Urinary bladder (tissue), 4 donors: ENCODE results near the gene UGP2. TPM values are rescaled to one million over a fixed set of nuclear protein-coding genes. Genes with fewer than 3 reads are reported as not detected.
"Not testable (repeated sequence)": the region's sequence is repeated elsewhere in the genome, so short reads cannot be mapped to it uniquely, and the experiment has no call there.

Experiments
- DNase-seq: peaks from one replicate; pipeline ENCODE4 v3.0.0-alpha.2; 2015; ENCODE audit errors: extremely low spot score
- H3K27ac ChIP-seq: one replicate; pipeline ENCODE4 v1.5.1; 2013; ENCODE audit warnings: low read depth, mild to moderate bottlenecking, moderate library complexity
- H3K36me3 ChIP-seq: one replicate; pipeline ENCODE4 v1.6.1; 2013; ENCODE audit warnings: mild to moderate bottlenecking, moderate library complexity; ENCODE audit not compliant: insufficient read depth
- H3K4me1 ChIP-seq: one replicate; pipeline ENCODE4 v1.6.1; 2013; ENCODE audit warnings: mild to moderate bottlenecking, moderate library complexity; ENCODE audit not compliant: insufficient read depth
- H3K4me3 ChIP-seq: one replicate; pipeline ENCODE4 v1.5.1; 2013; ENCODE audit warnings: low read depth, low read length
- WGBS: extraction: QIAGEN DNeasy Blood & Tissue Kit; methylation state at CpG from one replicate; pipeline ENCODE4 v1.1.7; 2013; 5-methylcytosine and 5-hydroxymethylcytosine counted together
- polyA plus RNA-seq: library from polyadenylated mRNA; stranded (reverse); fragments of 200-250 nt; gene quantifications from one replicate; pipeline ENCODE4 v1.2.3, GENCODE V29; 2013
- small RNA-seq: library from RNA; depleted of rRNA; stranded (forward); fragments of <200 nt; gene quantifications from one replicate; pipeline ENCODE3, GENCODE V24; 2014
- total RNA-seq: library from RNA; depleted of rRNA; stranded (reverse); fragments of >200 nt; gene quantifications from one replicate; pipeline ENCODE4 v1.2.3, GENCODE V29; 2014
- donor health status: healthy with polysubstance abuse.
- donor health status: healthy.

UGP2 gene
- total and polyA plus RNA-seq, 2 donors, result 134 to 158 TPM

DNA sequence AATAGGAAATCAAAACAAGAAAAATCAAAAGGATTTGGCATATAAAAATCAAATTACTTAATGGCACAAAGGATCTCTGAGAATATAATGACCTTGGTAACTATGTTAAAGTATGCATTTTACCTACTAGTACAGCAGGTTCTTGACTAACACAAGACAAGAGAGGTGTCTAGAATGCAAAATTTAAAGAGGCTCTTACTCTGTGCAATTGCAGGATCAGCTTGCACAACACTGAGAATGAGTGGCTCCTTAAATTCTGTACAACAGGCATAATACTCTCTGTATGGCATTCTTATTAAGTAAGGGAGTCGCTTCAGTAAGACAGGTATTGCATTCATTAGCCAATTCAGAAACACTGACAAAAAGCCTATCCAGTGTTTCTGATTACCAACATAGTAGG lies 72.6 kb downstream of the UGP2 start:
- no peak for DNase-seq
- 96% methylated on average over 1 of the region's 1 CpG for WGBS

DNA sequence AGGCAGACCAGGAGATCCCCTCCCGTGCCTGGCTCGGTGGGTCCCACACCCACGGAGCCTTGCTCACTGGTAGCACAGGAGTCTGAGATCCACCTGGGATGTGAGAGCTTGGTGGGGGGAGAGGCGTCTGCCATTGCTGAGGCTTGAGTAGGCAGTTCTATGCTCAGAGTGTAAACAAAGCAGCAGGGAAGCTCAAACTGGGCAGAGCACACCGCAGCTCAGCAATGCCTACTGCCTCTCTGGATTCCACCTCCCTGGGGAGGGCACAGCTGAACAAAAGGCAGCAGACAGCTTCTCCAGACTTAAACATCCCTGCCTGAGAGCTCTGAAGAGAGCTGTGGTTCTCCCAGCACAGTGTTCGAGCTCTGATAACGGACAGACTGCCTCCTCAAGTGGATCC lies 85.1 kb downstream of the UGP2 start:
- H3K4me1 ChIP-seq, result no peaks in the 10 kb centered on the region
- H3K36me3 ChIP-seq, result no peaks in the 10 kb centered on the region
- no peak for DNase-seq
- no peak overlapping the region for H3K27ac ChIP-seq
- 88% methylated on average over 7 of the region's 7 CpGs for WGBS
- no peak overlapping the region for H3K4me3 ChIP-seq

More for the DNA sequence above, 72.6 kb downstream of the UGP2 start:
- Histone ChIP-seq H3K4me1 (no peaks in the 10 kb centered on the region), H3K4me3 (no peak overlapping the region), H3K36me3 (peaks cover 3% of the 10 kb centered on the region), H3K27ac (no peak overlapping the region)

DNA sequence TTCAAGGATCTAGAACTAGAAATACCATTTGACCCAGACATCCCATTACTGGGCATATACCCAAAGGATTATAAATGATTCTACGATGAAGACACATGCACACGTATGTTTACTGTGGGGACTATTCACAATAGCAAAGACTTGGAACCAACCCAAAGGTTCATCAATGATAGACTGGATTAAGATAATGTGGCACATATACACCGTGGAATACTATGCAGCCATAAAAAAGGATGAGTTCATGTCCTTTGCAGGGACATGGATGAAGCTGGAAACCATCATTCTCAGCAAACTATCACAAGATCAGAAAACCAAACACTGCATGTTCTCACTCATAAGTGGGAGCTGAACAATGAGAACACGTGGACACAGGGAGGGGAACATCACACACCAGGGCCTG lies 90.4 kb downstream of the UGP2 start:
- not testable (repeated sequence) for H3K27ac ChIP-seq, DNase-seq, H3K4me3 ChIP-seq, H3K4me1 ChIP-seq, H3K36me3 ChIP-seq
- WGBS, result 94% methylated on average over 4 of the region's 4 CpGs

Small RNA genes lying within 50 kb of the gene (small RNA-seq; reads per million reads assigned to genes)
- gene RF01293, result not detected

Other genes starting within 250 kb of the UGP2 start
- gene VPS54, start 177.5 kb downstream of the UGP2 start, total RNA-seq, result 64.4 TPM
- 14.0 TPM for gene VPS54, start 177.5 kb downstream of the UGP2 start, polyA plus RNA-seq